ENCODE data around the gene R3HDM1.

R3HDM1 gene

DNA sequence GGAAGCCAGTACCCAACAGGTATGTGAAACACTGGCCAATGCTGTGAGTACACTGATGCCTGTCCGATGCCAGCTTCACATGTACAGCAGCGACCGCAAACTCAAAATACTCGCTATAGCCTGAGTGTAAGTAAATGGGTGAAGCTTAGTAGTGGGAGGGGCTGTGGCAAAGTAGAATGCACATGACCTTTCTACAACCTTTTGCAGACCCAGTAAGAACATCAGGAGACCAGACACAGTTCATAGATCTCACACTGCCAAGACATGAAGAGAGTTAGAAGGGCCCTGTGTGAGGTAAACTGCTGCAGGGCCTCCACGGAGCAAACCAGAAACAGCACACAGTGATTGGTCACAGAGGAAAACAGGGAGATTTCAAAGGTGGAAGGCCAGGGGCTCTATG, 201.3 kb downstream of the R3HDM1 start:
- no peaks in the 10 kb centered on the region for H3K9me3 ChIP-seq (ENCODE audit: insufficient read depth, low read depth, low read length)
- H3K36me3 ChIP-seq (ENCODE audit: insufficient read depth, low read depth, low read length), result no peaks in the 10 kb centered on the region

DNA sequence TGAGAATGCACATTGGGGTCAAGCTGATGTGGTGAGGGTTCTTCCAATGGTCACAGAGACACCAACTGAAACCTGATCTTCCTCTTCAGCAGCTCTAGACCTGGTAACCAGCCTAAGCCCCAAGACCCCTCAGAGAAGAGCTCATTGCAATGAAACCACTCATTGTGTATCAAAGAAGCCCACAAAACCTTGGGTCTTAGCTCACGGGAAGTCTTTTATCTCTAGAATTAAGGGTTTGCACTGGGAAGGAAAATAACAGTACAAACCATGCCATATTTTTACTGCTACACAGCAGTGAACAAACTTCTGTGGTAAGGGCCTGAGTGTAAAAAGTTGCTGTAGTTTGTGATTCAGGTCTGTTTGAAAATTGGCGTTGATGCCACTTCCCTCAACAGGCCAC, 201.8 kb downstream of the R3HDM1 start:
- Histone ChIP-seq H3K9me3 (ENCODE audit: insufficient read depth, low read depth, low read length) (no peaks in the 10 kb centered on the region), H3K27ac (ENCODE audit: low read length) (no peak overlapping the region), H3K36me3 (ENCODE audit: insufficient read depth, low read depth, low read length) (no peaks in the 10 kb centered on the region), H3K4me1 (ENCODE audit: insufficient read depth, low read length) (no peaks in the 10 kb centered on the region), H3K27me3 (ENCODE audit: insufficient read depth, low read length) (no peaks in the 10 kb centered on the region), H3K4me3 (ENCODE audit: low read length) (no peak overlapping the region), H3K9ac (ENCODE audit: low read depth, low read length) (no peak overlapping the region)

More for the DNA sequence above, 201.3 kb downstream of the R3HDM1 start:
- Histone ChIP-seq H3K27me3 (ENCODE audit: insufficient read depth, low read length) (no peaks in the 10 kb centered on the region), H3K4me3 (ENCODE audit: low read length) (no peak overlapping the region), H3K4me1 (ENCODE audit: insufficient read depth, low read length) (no peaks in the 10 kb centered on the region), H3K27ac (ENCODE audit: low read length) (no peak overlapping the region), H3K9ac (ENCODE audit: low read depth, low read length) (no peak overlapping the region)

DNA sequence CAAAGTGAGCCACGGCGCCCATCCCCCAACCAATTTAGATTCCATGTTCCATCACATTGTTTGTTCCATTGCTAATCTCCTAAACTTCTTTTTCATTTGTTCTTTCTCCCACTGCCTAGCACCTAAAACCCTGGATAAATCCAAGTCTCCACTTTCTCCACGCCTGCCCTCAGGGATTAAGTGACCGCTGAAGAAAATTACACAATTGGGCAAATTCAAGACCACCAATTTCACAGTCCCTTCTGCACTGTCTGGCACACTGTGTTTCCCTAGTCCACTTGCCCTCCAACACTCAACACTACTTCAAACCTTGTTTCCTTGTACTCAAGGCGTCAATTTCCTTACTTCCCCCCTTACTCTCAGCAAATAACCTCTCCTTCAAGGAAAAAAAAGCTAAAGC, 205.3 kb downstream of the R3HDM1 start:
- no peaks in the 10 kb centered on the region for H3K4me1 ChIP-seq (ENCODE audit: insufficient read depth, low read length)
- H3K27ac ChIP-seq (ENCODE audit: low read length), result no peak overlapping the region
- H3K36me3 ChIP-seq (ENCODE audit: insufficient read depth, low read depth, low read length), result no peaks in the 10 kb centered on the region
- H3K9ac ChIP-seq (ENCODE audit: low read depth, low read length), result no peak overlapping the region
- H3K27me3 ChIP-seq (ENCODE audit: insufficient read depth, low read length), result no peaks in the 10 kb centered on the region
- no peak overlapping the region for H3K4me3 ChIP-seq (ENCODE audit: low read length)
- H3K9me3 ChIP-seq (ENCODE audit: insufficient read depth, low read depth, low read length), result no peaks in the 10 kb centered on the region

DNA sequence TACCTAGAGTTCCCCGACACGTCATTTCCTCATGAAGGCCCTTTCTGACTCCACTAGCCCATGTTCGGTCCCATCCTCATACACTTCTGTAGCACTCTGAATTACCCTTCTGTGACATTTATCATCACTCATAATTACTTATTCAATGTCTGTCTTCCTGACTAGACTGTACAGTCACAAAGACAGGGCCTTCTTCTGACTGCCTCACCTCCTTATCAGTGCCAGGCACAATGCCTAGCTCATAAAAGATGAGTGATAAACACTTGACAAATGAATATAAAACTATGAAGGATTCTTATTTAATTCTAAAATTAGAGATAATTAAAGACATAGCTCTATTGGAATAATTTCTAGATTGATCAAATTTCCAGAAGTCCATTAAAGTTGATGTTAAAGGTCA, 208.9 kb downstream of the R3HDM1 start:
- no peaks in the 10 kb centered on the region for H3K9me3 ChIP-seq (ENCODE audit: insufficient read depth, low read depth, low read length)
- peaks cover 4% of the 10 kb centered on the region; the same call in 1 of the 2 replicates for H3K36me3 ChIP-seq (ENCODE audit: insufficient read depth, low read depth, low read length)
- H3K27me3 ChIP-seq (ENCODE audit: insufficient read depth, low read length), result no peaks in the 10 kb centered on the region
- H3K9ac ChIP-seq (ENCODE audit: low read depth, low read length), result no peak overlapping the region
- H3K4me3 ChIP-seq (ENCODE audit: low read length), result no peak overlapping the region
- peaks cover 3% of the 10 kb centered on the region; the same call in 1 of the 2 replicates for H3K4me1 ChIP-seq (ENCODE audit: insufficient read depth, low read length)
- no peak overlapping the region for H3K27ac ChIP-seq (ENCODE audit: low read length)

DNA sequence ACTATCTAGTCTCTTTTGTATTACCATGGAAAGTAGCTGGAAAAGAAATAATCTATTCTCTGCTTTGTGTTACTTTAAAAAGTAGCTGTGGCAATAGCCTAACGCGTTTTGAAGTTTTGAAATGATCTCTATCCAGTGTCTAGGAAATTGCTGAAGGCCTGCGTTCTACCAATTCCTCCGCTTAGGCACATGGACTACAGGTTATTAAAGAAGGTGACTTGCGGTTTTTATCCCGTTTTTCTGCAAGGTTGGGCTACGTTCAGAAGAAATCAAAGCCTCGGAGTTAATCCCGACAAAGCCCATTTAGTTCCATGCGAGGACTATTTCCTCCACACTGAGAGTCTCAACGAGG, 209.7 kb downstream of the R3HDM1 start:
- Histone ChIP-seq H3K27ac (ENCODE audit: low read length) (no peak overlapping the region), H3K9me3 (ENCODE audit: insufficient read depth, low read depth, low read length) (no peaks in the 10 kb centered on the region), H3K27me3 (ENCODE audit: insufficient read depth, low read length) (no peaks in the 10 kb centered on the region), H3K9ac (ENCODE audit: low read depth, low read length) (no peak overlapping the region), H3K4me3 (ENCODE audit: low read length) (peak overlapping the region; percentile 7; the same call in 1 of the 2 replicates), H3K4me1 (ENCODE audit: insufficient read depth, low read length) (peaks cover 3% of the 10 kb centered on the region; the same call in 1 of the 2 replicates), H3K36me3 (ENCODE audit: insufficient read depth, low read depth, low read length) (peaks cover 6% of the 10 kb centered on the region; the same call in 1 of the 2 replicates)

DNA sequence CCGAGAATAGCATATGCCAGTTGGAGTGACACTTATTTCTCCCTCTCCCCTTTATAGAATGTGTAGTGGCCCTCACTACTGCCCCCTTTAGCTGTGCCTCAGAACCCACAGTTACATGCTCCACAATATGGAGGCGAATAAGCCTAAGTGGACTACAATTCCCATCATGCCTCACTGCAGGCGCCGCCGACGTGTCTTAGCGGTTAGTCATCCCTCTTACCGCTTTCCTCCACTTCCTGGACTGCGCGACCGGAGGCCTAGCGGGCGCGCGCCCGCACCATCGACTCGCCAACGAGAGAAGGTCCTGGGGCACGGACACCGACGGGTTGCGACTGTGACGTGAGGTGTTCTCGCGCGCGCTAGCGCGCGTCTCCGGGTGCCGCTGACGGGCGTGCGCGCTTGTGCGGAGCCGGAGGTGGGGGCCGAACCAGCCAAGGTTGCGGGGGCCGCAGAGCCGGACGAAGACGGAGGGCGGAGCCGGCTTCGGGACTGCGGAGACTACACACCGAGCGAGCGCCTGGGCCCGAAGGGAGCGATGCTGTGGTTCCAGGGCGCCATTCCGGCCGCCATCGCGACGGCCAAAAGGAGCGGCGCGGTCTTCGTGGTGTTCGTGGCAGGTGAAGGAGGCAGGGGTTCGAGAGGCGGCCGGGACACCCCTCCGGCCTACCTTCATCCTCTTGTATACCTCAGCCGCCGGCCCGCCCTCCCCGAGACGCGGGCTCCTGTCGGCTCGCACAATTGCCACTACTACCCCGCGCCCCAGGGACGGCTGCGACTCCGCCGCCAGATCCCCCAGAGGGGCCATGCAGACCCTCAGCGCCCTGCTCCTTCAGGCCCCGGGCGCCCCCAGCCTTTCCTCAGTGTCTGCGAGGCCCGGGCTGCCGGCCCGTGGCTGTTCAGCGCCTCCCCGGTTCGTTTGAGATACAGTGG, 210.4 kb downstream of the R3HDM1 start, which contains the start of gene UBXN4:
UBXN4 (plus strand) TSS at position 461 of the 930 bp plus-strand sequence; CDS start at position 536, 75 bp downstream.
- Histone ChIP-seq H3K4me1 (ENCODE audit: insufficient read depth, low read length) (peaks cover 3% of the 10 kb centered on the region; the same call in 1 of the 2 replicates), H3K27ac (ENCODE audit: low read length) (peak within 1 kb of the TSS; percentile 4), H3K27me3 (ENCODE audit: insufficient read depth, low read length) (no peaks in the 10 kb centered on the region), H3K36me3 (ENCODE audit: insufficient read depth, low read depth, low read length) (peaks cover 12% of the 10 kb centered on the region; the same call in 1 of the 2 replicates), H3K4me3 (ENCODE audit: low read length) (peak within 1 kb of the TSS; percentile 82), H3K9me3 (ENCODE audit: insufficient read depth, low read depth, low read length) (no peaks in the 10 kb centered on the region), H3K9ac (ENCODE audit: low read depth, low read length) (peak within 1 kb of the TSS; percentile 83)

DNA sequence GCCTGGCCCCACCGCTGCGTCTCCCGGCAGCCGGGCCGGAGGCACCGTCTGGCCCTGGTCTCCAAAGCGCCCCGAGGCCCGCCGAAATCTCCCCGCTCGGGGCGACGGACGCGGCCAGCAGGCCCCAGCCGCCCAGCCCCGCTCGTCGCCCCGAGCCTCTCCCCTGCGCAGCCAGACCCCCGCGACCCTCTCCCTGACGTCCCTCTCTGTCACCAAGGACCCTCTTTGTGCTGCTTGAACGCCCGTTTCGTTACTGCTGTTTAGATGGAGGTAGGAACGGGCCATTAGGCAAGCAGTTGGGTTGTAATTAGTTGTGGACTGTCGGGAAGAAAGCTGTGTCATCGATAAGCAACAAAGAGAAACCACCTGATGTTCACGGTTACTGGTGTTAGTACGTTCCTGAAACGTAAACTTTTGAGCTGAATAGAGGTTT, 211.1 kb downstream of the R3HDM1 start:
- Histone ChIP-seq H3K27me3 (ENCODE audit: insufficient read depth, low read length) (no peaks in the 10 kb centered on the region), H3K36me3 (ENCODE audit: insufficient read depth, low read depth, low read length) (peaks cover 13% of the 10 kb centered on the region; the same call in 1 of the 2 replicates), H3K4me1 (ENCODE audit: insufficient read depth, low read length) (peaks cover 3% of the 10 kb centered on the region; the same call in 1 of the 2 replicates), H3K27ac (ENCODE audit: low read length) (peak overlapping the region; percentile 4), H3K9ac (ENCODE audit: low read depth, low read length) (peak overlapping the region; percentile 83), H3K9me3 (ENCODE audit: insufficient read depth, low read depth, low read length) (no peaks in the 10 kb centered on the region), H3K4me3 (ENCODE audit: low read length) (peak overlapping the region; percentile 82)

DNA sequence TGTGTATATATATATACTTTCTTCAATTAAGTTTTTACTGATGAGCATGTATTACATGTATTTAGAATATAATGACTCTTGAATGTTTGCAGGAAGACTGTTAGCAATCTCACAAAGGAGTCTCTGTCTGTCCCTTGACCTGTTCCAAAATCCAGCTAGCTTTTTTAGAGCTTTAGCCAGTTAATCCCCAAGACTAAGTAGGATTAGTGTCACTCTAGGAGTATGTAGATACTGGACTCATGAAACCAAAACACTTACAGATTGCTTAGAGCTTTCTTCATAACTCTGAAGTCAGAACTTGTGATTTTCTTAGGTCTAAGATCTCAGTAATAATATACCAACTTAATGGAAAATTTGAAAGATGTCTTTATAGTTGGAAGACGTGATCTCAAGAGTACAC, 212.6 kb downstream of the R3HDM1 start:
- Histone ChIP-seq H3K27ac (ENCODE audit: low read length) (no peak overlapping the region), H3K9ac (ENCODE audit: low read depth, low read length) (no peak overlapping the region; the same call in 1 of the 2 replicates), H3K9me3 (ENCODE audit: insufficient read depth, low read depth, low read length) (no peaks in the 10 kb centered on the region), H3K4me1 (ENCODE audit: insufficient read depth, low read length) (peaks cover 3% of the 10 kb centered on the region; the same call in 1 of the 2 replicates), H3K4me3 (ENCODE audit: low read length) (peak overlapping the region; percentile 82), H3K27me3 (ENCODE audit: insufficient read depth, low read length) (no peaks in the 10 kb centered on the region), H3K36me3 (ENCODE audit: insufficient read depth, low read depth, low read length) (peaks cover 26% of the 10 kb centered on the region)

DNA sequence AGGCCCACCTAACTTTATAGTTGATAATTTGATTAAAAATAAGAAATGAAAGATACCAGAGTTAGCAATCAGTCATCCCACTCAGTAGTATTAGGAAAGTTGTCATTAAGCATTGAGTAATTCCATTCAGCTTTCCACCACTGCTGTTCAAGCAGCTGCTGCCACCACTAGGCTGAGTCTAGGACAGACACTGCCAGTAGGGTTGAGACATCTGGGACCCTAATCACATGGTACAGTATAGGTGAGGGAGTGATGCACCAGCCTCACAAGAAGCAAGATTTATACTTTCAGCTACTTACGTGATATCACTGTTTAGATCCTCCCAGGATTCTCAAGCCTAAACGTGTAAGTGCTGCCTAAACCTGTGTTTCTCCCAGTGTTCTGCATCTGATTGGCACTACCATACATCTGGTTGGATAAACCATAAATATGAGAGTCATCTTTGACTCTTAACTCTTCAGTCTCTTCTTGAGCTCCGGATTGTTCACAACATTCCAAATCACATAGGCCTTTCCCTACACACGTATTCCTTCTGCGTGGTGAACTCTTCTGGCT, 213.6 kb downstream of the R3HDM1 start:
- Histone ChIP-seq H3K36me3 (ENCODE audit: insufficient read depth, low read depth, low read length) (peaks cover 35% of the 10 kb centered on the region), H3K9ac (ENCODE audit: low read depth, low read length) (no peak overlapping the region), H3K4me1 (ENCODE audit: insufficient read depth, low read length) (peaks cover 3% of the 10 kb centered on the region; the same call in 1 of the 2 replicates), H3K4me3 (ENCODE audit: low read length) (0 out of 2 replicates have a peak overlapping the region, but pooled peaks have one; percentile 82), H3K27ac (ENCODE audit: low read length) (no peak overlapping the region), H3K27me3 (ENCODE audit: insufficient read depth, low read length) (no peaks in the 10 kb centered on the region), H3K9me3 (ENCODE audit: insufficient read depth, low read depth, low read length) (no peaks in the 10 kb centered on the region)

DNA sequence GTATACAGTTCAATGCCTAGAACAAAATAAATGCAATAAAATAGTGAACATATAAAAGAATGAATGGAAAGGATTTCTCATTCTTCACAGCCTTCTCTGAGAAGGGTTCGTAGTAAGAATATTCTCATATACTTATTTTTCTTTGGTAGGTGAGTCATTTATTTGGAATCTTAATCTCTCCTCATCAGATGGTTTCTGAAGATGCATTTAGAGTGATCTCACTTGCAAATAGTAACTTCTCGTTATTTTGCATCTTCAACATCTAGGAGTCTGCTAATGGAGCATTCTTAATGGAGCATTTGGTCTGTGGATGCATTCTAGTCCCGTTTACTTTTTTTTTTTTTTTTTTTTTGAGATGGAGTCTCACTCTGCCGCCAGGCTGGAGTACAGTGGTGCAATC, 214.3 kb downstream of the R3HDM1 start:
- Histone ChIP-seq H3K4me3 (ENCODE audit: low read length) (no peak overlapping the region), H3K36me3 (ENCODE audit: insufficient read depth, low read depth, low read length) (peaks cover 41% of the 10 kb centered on the region), H3K27me3 (ENCODE audit: insufficient read depth, low read length) (no peaks in the 10 kb centered on the region), H3K27ac (ENCODE audit: low read length) (no peak overlapping the region), H3K4me1 (ENCODE audit: insufficient read depth, low read length) (peaks cover 3% of the 10 kb centered on the region; the same call in 1 of the 2 replicates), H3K9ac (ENCODE audit: low read depth, low read length) (no peak overlapping the region), H3K9me3 (ENCODE audit: insufficient read depth, low read depth, low read length) (no peaks in the 10 kb centered on the region)

DNA sequence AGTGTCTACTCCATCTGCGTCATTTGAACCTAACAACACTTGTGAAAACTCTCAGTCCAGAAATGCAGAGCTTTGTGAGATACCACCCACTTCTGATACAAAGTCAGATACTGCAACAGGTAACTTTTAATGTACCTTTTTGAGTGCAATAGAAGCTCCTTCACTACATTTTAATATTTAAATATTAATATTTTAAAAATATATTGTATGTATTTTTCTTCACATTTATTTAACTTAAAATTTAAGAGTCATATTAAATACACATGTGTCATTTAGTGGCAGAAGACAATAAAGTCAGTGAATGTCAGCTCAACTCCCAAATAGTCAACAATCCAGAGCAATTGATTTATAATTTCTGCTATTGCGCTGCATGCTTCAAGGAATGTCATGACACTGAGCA, 224.3 kb downstream of the R3HDM1 start:
- Histone ChIP-seq H3K27me3 (ENCODE audit: insufficient read depth, low read length) (no peaks in the 10 kb centered on the region), H3K27ac (ENCODE audit: low read length) (no peak overlapping the region), H3K9ac (ENCODE audit: low read depth, low read length) (no peak overlapping the region), H3K4me1 (ENCODE audit: insufficient read depth, low read length) (no peaks in the 10 kb centered on the region), H3K4me3 (ENCODE audit: low read length) (no peak overlapping the region), H3K9me3 (ENCODE audit: insufficient read depth, low read depth, low read length) (peaks cover 10% of the 10 kb centered on the region), H3K36me3 (ENCODE audit: insufficient read depth, low read depth, low read length) (peaks cover 82% of the 10 kb centered on the region)
